Measurements from ENCODE around the gene CNTNAP2. TPM values are rescaled to one million over a fixed set of nuclear protein-coding genes. Genes with fewer than 3 reads are reported as not detected.

Gene CNTNAP2
- total RNA-seq, 2 donors from 2014 or later = 3.5 to 4.0 TPM

- DNase-seq (no peak), ATAC-seq (no peak)
- intact Hi-C loops (cut with DNase I, micrococcal nuclease) = no loop called here
Observed at GRCh38 chr7:148204639-148205304, 2088.2 kb downstream of the CNTNAP2 start.

DNA sequence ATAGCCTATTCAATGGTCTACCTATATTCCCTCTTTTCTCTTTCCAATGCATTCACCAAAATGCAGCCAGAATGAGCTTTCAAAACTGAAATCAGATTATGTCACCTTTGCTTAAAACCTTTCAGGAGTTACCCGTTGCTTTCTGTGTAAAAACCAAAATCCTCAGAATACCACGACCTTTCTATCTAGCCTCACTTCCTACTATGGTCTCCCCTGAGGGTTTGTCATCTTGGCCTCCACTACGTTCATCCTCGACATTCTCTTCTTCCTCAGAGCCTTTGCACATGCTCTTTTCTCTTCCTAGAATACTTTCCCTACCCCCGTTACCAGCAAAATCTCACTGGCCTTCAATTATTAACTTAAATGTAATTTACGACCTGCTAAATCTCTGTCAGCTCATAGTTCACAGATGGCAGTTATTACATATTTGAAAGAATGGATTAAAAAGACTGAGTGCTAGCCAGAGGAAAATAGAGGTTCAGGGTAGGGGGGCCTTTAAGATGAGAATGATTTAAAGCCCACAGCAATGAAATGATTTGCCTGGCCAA lies 2093.1 kb downstream of the CNTNAP2 start:
- DNase-seq = no peak

DNA sequence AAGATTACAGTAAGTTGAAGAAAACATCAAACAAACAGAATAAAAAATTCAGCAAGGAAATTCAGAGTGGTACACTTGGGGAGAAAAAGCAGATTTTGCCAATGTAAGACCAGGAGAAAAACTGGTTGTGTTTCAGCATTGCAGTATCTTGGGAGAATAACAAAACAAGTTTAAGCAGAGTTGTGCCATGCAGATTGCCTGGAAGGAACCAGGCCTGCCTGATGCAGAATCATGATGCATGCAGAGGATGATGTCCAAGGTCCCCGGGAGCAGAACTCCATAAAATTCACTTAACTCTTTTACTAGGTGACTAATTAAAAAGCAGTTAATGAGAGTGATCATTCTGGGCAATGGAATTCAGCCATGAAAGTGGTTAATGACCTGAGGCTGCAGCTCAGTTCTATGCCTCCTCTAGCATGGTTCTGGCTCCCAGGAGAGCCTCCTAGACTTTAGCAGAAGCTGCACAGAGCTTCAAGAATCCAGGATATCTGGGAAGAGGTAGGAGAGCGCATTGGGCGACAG lies 2094.3 kb downstream of the CNTNAP2 start:
- DNase-seq (no peak), ATAC-seq (no peak)
- intact Hi-C loops (cut with DNase I, micrococcal nuclease) = no loop called here

More for the DNA sequence above, 2093.1 kb downstream of the CNTNAP2 start:
- no peak for ATAC-seq
- intact Hi-C loops (cut with DNase I, micrococcal nuclease) = no loop called here

DNA sequence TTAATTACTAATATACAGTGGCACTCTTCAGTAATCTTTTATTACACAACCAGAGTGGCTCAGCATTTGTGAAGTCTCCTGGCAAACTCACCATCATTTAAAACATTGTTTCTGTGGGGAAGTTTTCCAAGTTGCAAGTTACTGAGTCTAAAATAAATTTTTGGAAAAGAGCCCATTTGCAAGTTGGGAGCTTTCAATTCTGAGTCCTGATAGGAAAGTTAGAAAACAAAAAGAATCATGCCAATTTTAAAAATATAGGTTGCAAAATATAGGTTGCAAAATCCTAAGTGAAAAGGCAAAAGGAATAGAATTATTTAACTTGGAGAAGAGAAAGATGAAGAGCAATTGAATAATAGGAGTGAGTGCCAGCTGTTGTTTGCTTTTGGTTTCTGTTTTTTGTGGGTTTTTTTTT lies 2095.1 kb downstream of the CNTNAP2 start:
- no peak for ATAC-seq
- DNase-seq = no peak
- intact Hi-C loops (cut with DNase I, micrococcal nuclease) = no loop called here

GRCh38 chr7:148212731-148213130 lies 2096.1 kb downstream of the CNTNAP2 start:
- intact Hi-C loops (cut with DNase I, micrococcal nuclease) = no loop called here
- no peak for DNase-seq
- ATAC-seq = no peak

GRCh38 chr7:148214101-148214500 lies 2097.5 kb downstream of the CNTNAP2 start:
- intact Hi-C loops (cut with DNase I, micrococcal nuclease) = no loop called here
- DNase-seq (no peak), ATAC-seq (no peak)

DNA sequence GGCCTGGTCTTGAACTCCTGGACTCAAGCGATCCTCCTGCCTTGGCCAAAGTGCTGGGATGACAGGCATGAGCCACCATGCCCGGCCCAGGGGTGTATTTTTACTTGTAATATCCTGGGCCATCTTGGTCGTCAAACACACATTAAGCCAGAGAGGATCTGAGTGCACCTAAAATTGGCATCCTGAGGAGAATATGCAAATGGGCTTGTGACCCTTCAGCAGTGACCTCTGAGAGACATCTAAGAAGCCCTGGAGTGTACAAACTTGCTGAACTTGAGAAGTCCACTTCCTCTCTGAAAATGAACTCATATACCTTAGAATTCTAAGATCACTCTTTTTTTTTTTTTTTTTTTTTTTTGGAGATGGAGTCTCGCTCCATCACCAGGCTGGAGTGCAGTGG lies 2102.0 kb downstream of the CNTNAP2 start:
- no peak for ATAC-seq

DNA sequence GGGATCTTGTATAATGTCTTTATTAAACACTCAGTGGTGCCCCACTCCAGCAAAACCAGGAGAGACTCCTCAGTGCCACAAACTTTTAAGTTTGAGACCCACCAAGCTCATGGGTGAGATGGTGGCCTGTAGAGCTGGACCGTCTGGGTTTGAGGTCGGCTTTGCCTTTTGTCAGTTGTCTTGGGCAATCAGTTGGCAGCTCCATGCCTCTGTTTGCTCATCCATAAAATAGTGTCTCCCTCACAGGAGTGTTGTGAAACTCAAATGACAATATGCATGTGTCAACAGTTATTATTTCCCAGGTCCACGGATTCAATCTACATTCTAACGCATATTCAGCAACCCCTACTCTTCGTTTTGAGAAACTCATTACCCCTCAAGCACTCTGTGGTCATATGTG lies 2106.1 kb downstream of the CNTNAP2 start:
- no peak for ATAC-seq
- DNase-seq = no peak

More for the DNA sequence above, 2102.0 kb downstream of the CNTNAP2 start:
- intact Hi-C loops (cut with DNase I, micrococcal nuclease) = no loop called here
- DNase-seq = no peak

DNA sequence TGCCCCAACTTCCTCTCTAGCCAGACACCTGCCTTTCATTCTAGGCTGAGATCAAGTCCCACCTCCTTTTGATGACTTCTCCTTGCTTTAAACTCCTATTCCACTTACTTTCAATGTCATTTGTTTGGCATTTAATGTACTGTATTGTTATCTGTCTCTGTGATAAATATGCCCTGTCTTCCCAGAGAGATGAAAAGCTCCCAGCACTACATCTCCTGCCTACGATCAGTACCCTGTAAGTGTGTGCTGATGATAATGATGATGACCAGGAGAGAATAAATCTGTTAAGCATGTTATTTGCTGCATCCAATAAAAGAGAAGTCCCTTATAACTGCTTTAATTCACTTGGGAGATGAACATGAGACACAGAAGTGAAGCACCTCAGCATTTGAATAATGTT lies 2106.6 kb downstream of the CNTNAP2 start:
- intact Hi-C loops (cut with DNase I, micrococcal nuclease) = no loop called here
- DNase-seq = no peak
- ATAC-seq = no peak

More for the DNA sequence above, 2106.1 kb downstream of the CNTNAP2 start:
- intact Hi-C loops (cut with DNase I, micrococcal nuclease) = no loop called here

DNA sequence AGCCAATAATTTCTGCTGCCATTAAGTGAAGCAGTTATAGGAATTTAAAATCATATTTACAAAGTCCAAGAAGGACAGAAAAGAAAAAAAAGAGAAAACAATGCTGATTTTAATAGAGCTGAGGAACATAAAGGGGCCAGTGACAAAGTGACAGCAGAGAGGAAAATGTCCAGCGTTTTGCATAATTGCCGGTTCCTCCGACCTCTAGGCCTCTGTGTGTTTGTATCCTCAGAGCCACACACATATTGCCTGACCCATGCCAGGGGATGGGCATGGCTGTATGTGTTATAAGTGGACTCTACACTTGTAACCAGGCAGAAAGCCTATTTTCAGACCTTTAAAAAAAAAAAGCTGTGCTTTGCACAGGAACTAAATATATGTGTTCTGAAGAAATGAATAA lies 2107.1 kb downstream of the CNTNAP2 start:
- intact Hi-C loops (cut with DNase I, micrococcal nuclease) = no loop called here
- ATAC-seq = no peak

GRCh38 chr7:148230296-148230695 lies 2113.7 kb downstream of the CNTNAP2 start:
- DNase-seq = no peak
- ATAC-seq = no peak
- intact Hi-C loops (cut with DNase I, micrococcal nuclease) = no loop called here

More for the DNA sequence above, 2107.1 kb downstream of the CNTNAP2 start:
- DNase-seq = no peak

DNA sequence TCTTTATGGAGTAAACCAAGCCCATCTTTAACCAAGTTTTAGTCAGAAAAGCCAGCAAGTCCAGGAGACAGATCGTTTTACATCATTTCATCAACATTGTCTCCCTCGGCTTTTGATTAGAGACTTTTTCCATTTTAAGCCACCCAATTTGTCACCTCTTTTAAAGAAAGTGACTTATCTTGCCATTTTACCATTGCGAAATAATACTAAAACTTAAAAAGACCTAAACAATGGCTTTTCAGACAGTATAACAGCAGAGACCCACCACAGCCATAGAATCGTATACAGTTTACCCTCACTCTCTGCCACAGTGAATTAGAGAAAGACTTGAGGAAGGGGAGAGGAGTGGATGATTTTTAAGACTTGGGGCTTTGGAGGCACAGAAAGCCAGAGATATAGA lies 2114.3 kb downstream of the CNTNAP2 start:
- intact Hi-C loops (cut with DNase I, micrococcal nuclease) = no loop called here
- DNase-seq (no peak), ATAC-seq (no peak)

GRCh38 chr7:148232784-148233183 lies 2116.2 kb downstream of the CNTNAP2 start:
- DNase-seq (no peak), ATAC-seq (no peak)
- intact Hi-C loops (cut with DNase I, micrococcal nuclease) = no loop called here

DNA sequence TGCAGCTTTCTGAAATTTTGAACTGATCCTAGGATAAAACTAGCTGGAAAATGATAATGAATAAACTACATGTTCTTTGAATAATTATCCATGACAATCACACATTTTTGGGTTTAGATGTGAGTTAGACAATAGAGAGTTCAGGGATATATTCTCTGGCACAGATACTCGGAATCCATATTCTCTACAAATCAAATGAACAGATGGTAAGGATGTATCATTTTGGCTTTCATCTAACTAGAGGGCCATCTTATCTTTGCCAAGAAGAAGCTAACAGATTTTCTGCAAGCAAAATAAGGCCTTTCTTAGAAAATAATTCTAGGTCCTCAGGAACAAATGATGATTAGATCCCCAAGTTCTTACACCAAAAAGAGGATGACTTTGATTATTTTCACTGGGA lies 2118.1 kb downstream of the CNTNAP2 start:
- intact Hi-C loops (cut with DNase I, micrococcal nuclease) = no loop called here
- DNase-seq = no peak
- ATAC-seq = no peak

DNA sequence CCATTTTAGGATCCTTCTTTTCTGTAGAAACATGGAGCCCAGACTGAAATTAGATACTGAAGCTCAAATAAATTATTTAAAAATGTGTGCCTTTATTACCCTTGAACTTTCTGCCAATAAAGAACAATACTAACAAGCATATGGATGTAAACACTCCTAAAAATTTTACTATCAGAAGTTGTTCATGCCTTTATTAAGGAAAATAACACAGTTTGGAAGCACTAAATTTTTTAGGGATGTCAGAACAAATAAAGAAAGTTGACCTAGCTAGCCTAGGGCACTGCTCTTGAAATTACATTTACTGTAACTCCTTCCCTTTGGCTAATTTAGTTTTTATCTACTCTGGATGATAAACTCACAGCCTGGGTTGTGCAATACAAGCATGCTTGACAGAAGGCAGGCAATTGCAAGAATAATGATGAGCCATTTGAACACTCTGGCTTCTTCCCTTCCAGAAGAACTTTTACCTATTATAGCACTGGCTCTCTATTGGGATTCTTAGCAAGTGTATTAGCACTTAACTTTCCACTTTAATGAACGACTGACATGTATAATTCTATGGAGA lies 2122.2 kb downstream of the CNTNAP2 start:
- no peak for DNase-seq
- intact Hi-C loops (cut with DNase I, micrococcal nuclease) = no loop called here
- no peak for ATAC-seq

DNA sequence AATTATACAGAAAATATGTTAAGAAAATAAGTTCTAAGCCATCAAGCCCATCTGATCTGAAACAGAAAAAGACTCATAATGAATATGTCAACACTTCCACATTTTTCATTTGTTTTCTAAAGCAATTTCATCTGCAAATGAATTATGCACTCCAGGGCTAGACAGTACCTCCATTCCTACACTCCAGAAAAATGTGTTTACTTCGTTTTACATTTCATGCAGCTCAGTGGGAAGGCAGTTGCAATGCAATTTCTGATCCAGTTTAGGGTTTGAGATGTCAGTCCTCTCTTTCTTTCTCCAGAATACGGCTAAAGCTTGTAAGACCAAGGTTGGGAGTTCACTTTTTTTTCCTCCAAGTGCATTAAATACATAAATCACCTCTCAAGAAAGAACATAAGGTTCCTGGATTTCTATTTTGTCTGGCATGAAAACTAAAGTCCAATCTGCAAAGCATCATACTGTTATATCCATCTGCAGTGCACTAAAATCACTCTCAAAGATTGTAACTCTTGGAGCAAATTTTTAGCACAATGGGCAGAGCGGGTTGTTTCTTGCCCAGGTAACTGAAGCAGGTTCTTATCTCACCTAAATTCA lies 2125.2 kb downstream of the CNTNAP2 start:
- ATAC-seq (no peak), DNase-seq (no peak)
- intact Hi-C loops (cut with DNase I, micrococcal nuclease) = no loop called here

DNA sequence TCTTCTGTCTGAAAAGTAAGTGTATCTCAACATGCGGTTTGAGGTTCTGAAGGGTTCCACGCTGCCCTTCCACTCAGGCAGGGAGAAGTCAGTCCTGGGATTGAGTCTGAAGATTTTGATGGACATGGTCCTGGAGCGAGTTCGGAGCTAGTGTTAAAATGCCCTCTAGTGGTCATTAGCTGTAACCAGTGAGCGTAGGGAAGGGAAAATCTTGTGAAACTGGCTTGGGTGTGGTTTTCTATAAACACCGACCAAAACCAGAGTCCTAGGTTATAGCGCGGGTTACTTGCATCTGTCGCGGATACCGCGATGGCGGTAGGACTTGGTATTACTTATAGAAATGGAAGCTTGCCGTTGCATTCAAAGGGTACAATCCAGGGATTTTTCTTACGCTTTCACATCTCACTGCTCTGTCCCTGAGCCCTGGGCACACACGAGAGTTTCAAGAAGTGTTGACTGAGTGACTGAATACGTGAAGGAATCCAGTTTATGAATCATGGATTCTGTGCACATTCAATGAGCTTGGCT lies 2125.8 kb downstream of the CNTNAP2 start:
- intact Hi-C loops (cut with DNase I, micrococcal nuclease) = no loop called here
- ATAC-seq (peak; percentile 96), DNase-seq (peak; percentile 18 to 27)

DNA sequence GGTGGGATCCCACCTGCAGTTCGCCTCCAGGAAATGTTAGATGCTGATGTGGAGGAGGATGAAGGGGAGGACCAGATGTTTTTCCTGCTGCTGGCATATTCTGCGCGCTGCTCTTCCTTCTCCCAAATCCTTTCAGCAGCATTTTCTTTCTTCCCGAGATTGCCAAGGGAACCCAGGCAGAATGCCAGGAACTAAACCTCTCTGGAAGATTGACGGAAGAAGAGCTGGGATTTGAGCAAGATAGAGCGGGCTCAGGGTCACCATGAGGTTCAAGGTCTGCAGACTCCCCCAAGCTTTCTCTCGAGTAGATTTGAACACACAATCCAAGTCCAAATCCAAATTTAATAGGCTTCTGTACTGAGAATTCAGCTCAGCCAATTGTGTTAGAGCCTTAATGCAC lies 2128.8 kb downstream of the CNTNAP2 start:
- DNase-seq (no peak), ATAC-seq (no peak)
- intact Hi-C loops (cut with DNase I, micrococcal nuclease) = no loop called here

DNA sequence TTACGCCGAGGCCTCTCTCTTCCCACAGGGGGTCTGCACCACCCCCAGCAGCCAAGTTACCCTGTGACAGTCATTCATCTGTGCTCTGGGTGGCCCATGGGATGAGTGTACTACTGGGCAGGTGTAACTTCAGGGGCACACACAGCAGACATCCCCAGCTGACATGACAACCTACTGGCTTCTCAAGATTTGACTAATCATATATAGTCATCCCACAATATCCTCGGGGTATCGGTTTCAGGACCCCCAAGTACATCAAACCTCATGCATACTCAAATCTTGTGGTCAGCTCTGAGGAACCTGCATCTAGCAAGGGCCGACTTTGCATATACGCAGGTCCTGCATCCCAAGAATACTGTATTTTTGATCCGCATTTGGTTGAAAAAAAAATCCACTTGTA lies 2137.0 kb downstream of the CNTNAP2 start:
- no peak for DNase-seq
- intact Hi-C loops (cut with DNase I, micrococcal nuclease) = no loop called here
- no peak for ATAC-seq

- ATAC-seq = no peak
- no peak for DNase-seq
- intact Hi-C loops (cut with DNase I, micrococcal nuclease) = no loop called here
Observed at GRCh38 chr7:148255333-148255732, 2138.7 kb downstream of the CNTNAP2 start.

Data from left colon (tissue), 2 donors.